ENCODE data around the gene AGAP3.

DNA sequence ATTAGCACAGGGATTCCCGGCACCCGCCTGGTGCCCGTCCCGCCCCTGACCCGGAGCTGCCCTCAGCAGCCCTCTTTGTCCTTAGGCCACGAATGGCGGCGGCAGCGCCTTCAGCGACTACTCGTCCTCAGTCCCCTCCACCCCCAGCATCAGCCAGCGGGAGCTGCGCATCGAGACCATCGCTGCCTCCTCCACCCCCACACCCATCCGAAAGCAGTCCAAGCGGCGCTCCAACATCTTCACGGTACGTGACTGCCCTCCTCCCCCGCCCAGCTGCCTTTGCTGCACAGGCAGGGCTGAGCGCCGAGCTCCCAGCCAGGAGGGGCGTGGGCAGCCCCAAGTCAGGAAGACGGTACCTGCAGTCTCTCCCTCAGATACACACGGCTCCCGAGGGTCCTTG is 33.6 kb downstream of the AGAP3 start:
- TF ChIP-seq, protein P1, sequence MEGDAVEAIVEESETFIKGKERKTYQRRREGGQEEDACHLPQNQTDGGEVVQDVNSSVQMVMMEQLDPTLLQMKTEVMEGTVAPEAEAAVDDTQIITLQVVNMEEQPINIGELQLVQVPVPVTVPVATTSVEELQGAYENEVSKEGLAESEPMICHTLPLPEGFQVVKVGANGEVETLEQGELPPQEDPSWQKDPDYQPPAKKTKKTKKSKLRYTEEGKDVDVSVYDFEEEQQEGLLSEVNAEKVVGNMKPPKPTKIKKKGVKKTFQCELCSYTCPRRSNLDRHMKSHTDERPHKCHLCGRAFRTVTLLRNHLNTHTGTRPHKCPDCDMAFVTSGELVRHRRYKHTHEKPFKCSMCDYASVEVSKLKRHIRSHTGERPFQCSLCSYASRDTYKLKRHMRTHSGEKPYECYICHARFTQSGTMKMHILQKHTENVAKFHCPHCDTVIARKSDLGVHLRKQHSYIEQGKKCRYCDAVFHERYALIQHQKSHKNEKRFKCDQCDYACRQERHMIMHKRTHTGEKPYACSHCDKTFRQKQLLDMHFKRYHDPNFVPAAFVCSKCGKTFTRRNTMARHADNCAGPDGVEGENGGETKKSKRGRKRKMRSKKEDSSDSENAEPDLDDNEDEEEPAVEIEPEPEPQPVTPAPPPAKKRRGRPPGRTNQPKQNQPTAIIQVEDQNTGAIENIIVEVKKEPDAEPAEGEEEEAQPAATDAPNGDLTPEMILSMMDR (IDR thresholded peaks at IDR 0.05) = no peak
- TF ChIP-seq, protein P2, sequence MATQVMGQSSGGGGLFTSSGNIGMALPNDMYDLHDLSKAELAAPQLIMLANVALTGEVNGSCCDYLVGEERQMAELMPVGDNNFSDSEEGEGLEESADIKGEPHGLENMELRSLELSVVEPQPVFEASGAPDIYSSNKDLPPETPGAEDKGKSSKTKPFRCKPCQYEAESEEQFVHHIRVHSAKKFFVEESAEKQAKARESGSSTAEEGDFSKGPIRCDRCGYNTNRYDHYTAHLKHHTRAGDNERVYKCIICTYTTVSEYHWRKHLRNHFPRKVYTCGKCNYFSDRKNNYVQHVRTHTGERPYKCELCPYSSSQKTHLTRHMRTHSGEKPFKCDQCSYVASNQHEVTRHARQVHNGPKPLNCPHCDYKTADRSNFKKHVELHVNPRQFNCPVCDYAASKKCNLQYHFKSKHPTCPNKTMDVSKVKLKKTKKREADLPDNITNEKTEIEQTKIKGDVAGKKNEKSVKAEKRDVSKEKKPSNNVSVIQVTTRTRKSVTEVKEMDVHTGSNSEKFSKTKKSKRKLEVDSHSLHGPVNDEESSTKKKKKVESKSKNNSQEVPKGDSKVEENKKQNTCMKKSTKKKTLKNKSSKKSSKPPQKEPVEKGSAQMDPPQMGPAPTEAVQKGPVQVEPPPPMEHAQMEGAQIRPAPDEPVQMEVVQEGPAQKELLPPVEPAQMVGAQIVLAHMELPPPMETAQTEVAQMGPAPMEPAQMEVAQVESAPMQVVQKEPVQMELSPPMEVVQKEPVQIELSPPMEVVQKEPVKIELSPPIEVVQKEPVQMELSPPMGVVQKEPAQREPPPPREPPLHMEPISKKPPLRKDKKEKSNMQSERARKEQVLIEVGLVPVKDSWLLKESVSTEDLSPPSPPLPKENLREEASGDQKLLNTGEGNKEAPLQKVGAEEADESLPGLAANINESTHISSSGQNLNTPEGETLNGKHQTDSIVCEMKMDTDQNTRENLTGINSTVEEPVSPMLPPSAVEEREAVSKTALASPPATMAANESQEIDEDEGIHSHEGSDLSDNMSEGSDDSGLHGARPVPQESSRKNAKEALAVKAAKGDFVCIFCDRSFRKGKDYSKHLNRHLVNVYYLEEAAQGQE (IDR thresholded peaks at IDR 0.05; ENCODE audit: insufficient read depth in 1 of 2, low read depth in 2 of 2, low read length in 1 of 2) = no peak

All from Panc1 (cell line).